IPS DF 6.9 (cell line): ENCODE results near the gene CCDC184.
"Not testable (repeated sequence)": the region's sequence is repeated elsewhere in the genome, so short reads cannot be mapped to it uniquely, and the experiment has no call there.

ENCODE experiments used
- DNase-seq: peaks from one replicate; pipeline ENCODE4 v3.0.0-alpha.2; 2013; ENCODE audit warnings: low read depth, low spot score
- H3K27ac ChIP-seq: one replicate; pipeline ENCODE4 v1.5.1; 2013; ENCODE audit warnings: low read length, control low read depth
- H3K27me3 ChIP-seq: 2 replicates; pipeline ENCODE4 v1.6.1; 2013; ENCODE audit warnings: mild to moderate bottlenecking, low read length; ENCODE audit not compliant: control insufficient read depth, insufficient read depth
- H3K36me3 ChIP-seq: 2 replicates; pipeline ENCODE4 v1.6.1; 2013; ENCODE audit warnings: low read length; ENCODE audit not compliant: control insufficient read depth, insufficient read depth
- H3K4me1 ChIP-seq: 2 replicates; pipeline ENCODE4 v1.6.1; 2013; ENCODE audit warnings: low read length; ENCODE audit not compliant: control insufficient read depth, insufficient read depth
- H3K4me3 ChIP-seq: 2 replicates; pipeline ENCODE4 v1.5.1; 2013; ENCODE audit warnings: mild to moderate bottlenecking, low read length
- H3K9me3 ChIP-seq: 2 replicates; pipeline ENCODE4 v1.6.1; 2013; ENCODE audit warnings: low read length, inconsistent platforms; ENCODE audit not compliant: control insufficient read depth, insufficient read depth
- WGBS: extraction: QIAGEN DNeasy Blood & Tissue Kit; methylation state at CpG from one replicate; pipeline ENCODE4 v1.1.7; 2013; ENCODE audit warnings: mixed read lengths, missing lambda C conversion rate; ENCODE audit not compliant: insufficient read length, insufficient coverage; 5-methylcytosine and 5-hydroxymethylcytosine counted together

The CCDC184 gene

DNA sequence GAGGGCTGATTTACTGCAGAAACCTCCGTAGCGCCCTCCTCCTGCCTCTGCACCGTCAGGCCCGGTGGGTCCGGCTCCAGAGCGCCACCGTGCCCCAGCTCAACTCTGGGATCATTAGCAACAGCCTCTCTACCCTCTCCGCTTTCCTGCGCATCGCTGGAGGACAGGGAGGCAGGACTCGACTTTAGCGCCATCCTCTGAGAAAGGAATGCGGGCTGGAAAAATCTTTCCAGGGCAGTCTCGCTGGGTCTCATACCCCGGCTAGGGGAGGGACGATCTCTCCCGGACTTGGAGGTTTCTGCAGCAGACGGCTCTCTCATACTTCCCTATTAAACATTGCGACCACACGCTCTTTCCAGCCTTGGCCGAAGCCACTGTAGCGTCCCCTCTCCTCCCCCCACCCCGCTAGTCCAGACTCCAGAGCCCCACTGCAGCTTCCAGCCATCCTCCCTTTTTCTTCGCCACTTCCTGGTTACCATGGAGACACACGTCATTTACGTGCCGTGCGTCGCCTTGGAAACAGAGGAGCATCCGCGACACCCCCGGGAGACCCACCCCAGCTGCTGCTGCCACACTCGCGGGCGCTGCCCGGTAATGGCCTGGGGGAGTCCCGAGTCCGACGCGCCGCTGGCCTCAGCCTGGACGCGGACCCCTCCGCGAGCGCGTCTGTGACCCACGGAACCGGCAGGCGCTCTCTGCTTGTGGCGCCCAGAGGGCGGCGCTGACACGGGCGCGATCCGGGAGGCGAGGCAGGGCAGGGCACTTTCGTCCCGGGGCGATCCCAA lies at the start of gene CCDC184:
Gene CCDC184 (plus strand): TSS at position 554 of the 785 bp plus-strand sequence. CDS start 479 bp downstream, outside the sequence.
- no peak within 1 kb of the TSS for H3K27ac ChIP-seq
- H3K36me3 ChIP-seq = no peaks in the 10 kb centered on the region
- H3K9me3 ChIP-seq = no peaks in the 10 kb centered on the region
- peaks cover 9% of the 10 kb centered on the region; the same call in 1 of the 2 replicates for H3K27me3 ChIP-seq
- no CpG with 5 or more reads among the region's 61 CpGs for WGBS
- no peak for DNase-seq
- peaks cover 3% of the 10 kb centered on the region; the same call in 1 of the 2 replicates for H3K4me1 ChIP-seq
- peak within 1 kb of the TSS; percentile 63 for H3K4me3 ChIP-seq

DNA sequence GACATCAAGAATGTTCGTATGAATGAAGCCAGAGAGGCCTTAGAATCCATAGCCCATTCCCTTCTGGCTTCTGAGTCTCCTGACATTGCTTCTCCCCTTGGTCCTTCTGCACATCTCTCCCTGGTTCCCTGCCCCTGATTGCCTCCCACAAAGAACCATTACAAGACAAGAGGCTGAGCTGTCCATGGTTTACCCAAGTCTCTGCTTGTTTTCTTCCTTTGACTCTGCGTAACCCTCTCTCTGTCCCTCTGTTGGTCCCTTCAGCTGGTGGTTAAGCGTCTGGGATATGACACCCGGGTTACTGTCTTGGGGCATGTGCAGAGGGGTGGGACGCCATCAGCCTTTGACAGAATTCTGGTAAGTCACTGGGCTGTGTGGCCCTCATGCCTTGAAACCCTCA lies 48.4 kb upstream of the CCDC184 start:
- WGBS = no CpG with 5 or more reads among the region's 5 CpGs
- no peak overlapping the region for H3K27ac ChIP-seq
- no peaks in the 10 kb centered on the region for H3K4me1 ChIP-seq
- no peak for DNase-seq
- H3K27me3 ChIP-seq = no peaks in the 10 kb centered on the region; the same call in 1 of the 2 replicates
- H3K9me3 ChIP-seq = no peaks in the 10 kb centered on the region
- H3K36me3 ChIP-seq = peaks cover 31% of the 10 kb centered on the region
- no peak overlapping the region for H3K4me3 ChIP-seq

DNA sequence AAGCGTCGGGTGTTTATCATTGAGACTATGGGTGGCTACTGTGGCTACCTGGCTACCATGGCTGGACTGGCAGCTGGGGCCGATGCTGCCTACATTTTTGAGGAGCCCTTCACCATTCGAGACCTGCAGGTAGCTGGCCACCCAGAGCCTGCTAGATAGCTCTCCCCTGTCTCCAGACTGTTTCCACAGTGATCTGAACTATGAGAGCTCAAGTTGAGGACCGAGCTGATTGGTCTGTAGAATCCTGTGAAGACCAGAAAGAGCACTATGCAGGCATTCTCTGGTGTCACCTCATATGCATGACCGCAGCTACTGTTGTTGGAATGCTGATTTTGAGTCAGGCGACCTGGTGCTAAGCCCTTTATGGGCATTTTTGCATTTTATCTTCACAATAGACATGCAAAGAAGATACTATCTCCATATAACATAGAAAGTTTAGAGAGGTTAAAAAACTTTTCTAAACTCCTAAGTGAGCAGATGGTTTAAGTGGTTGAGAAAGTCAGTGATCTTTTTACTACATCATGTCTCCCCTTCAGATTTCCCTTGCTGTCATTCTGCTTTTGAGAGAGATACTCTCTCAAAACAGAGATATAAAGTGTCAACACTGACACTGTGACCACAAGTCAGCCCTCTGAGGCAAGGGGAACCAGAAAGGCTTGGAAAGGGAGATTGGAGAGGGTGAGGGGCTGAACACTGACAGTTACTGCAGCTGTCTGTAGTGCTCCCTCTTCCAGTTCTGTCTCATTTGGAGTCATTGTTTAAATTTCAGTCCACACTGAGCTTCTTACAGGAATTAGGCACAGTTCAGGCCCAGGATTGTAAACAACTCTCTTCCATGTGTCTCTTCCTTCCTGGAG lies 40.4 kb upstream of the CCDC184 start:
- Histone ChIP-seq H3K36me3 (peaks cover 12% of the 10 kb centered on the region; the same call in 1 of the 2 replicates), H3K9me3 (no peaks in the 10 kb centered on the region), H3K27ac (peak overlapping the region; percentile 93), H3K4me1 (peaks cover 4% of the 10 kb centered on the region), H3K4me3 (no peak overlapping the region), H3K27me3 (no peaks in the 10 kb centered on the region)
- no CpG with 5 or more reads among the region's 7 CpGs for WGBS
- DNase-seq = peak; percentile 68

DNA sequence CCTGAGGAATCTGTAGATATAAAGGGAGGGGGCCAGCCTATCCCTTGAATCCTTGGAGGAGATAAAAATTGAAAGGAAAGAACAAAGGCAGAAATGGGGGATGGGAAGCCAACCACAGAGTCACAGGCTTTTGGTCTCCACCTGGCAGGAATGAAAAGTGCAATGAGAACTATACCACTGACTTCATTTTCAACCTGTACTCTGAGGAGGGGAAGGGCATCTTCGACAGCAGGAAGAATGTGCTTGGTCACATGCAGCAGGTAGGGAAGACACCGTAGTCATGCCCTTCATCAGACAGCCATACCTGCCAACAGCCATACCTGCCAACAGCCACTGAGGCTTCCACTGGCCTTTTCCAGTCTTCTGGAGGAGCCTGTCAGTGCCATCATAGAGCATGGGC lies 39.5 kb upstream of the CCDC184 start:
- Histone ChIP-seq H3K9me3 (no peaks in the 10 kb centered on the region), H3K4me3 (no peak overlapping the region), H3K27me3 (no peaks in the 10 kb centered on the region), H3K4me1 (peaks cover 4% of the 10 kb centered on the region), H3K27ac (no peak overlapping the region), H3K36me3 (peaks cover 12% of the 10 kb centered on the region; the same call in 1 of the 2 replicates)
- DNase-seq = no peak
- no CpG with 5 or more reads among the region's 2 CpGs for WGBS

DNA sequence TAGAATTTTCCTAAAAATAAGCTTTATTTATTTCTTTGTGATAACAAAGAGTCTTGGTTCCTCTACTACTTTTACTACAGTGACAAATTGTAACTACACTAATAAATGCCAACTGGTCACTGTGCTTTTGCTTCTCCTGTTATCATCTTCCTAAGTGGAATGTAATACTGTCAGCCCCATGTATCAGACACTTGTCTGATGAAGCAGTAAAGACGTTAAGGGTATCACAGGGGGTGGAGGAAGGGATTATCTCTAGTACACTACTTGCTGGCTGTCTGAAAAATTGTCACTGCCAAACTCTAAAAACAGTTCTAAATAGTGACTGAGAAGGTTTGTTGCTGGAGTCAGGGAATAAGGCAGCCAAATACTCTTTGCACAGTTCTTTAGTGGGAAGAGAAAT lies 37.5 kb upstream of the CCDC184 start:
- no peaks in the 10 kb centered on the region for H3K9me3 ChIP-seq
- H3K27ac ChIP-seq = no peak overlapping the region
- peaks cover 6% of the 10 kb centered on the region; the same call in 1 of the 2 replicates for H3K36me3 ChIP-seq
- no peak overlapping the region for H3K4me3 ChIP-seq
- H3K4me1 ChIP-seq = peaks cover 4% of the 10 kb centered on the region
- no CpG with 5 or more reads among the region's 1 CpG for WGBS
- no peaks in the 10 kb centered on the region for H3K27me3 ChIP-seq
- no peak for DNase-seq

DNA sequence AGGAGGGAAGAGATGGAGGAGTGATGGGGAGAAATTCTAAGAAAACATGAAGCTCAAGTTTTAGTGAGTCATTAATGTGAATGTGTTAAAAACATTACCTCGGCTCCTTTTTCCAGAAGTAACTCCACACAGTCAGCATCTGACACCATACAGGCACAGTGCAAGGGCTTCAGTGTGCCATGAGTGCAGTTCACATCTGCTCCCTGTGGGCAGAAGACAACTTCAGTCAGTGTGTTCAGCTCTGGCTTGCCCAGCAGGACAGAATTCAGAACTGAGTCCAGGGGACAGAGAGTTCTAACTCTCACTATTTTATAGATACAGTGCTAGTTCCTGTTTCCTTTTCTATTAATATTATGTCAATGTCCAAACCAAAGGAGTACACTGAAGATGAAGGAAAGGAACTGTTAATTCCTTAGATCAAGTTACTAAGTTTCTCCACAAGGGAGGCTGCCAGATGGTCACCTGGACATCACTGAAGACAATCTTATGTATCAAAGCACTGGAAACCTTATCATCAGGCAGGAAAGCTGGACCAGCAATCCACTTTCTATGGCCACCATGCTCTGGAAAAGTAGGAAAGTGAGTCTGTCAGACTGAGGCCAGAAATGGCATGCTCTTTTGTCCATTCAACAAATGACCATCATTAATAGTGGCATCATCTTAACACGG lies 32.2 kb upstream of the CCDC184 start:
- Histone ChIP-seq H3K9me3 (no peaks in the 10 kb centered on the region), H3K4me1 (no peaks in the 10 kb centered on the region), H3K4me3 (no peak overlapping the region), H3K36me3 (no peaks in the 10 kb centered on the region), H3K27ac (no peak overlapping the region), H3K27me3 (no peaks in the 10 kb centered on the region)
- WGBS = no CpG with 5 or more reads among the region's 2 CpGs
- DNase-seq = no peak

DNA sequence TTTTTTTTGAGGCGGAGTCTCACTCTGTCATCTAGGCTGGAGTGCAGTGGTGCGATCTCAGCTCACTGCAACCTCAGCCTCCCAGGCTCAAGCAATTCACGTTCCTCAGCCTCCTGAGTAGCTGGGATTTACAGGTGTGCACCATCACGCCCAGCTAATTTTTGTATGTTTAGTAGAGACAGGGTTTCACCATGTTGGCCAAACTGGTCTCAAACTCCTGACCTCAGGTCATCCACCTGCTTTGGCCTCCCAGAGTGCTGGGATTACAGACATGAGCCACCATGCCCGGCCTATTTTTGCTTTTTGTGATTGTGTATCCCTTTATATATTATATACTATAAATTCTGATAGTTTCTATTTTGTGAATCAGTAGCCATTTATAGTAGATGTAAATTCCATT lies 27.7 kb upstream of the CCDC184 start:
- not testable (repeated sequence) for DNase-seq, H3K36me3 ChIP-seq, H3K4me3 ChIP-seq, H3K27ac ChIP-seq, H3K4me1 ChIP-seq, H3K27me3 ChIP-seq, H3K9me3 ChIP-seq
- no CpG with 5 or more reads among the region's 5 CpGs for WGBS

DNA sequence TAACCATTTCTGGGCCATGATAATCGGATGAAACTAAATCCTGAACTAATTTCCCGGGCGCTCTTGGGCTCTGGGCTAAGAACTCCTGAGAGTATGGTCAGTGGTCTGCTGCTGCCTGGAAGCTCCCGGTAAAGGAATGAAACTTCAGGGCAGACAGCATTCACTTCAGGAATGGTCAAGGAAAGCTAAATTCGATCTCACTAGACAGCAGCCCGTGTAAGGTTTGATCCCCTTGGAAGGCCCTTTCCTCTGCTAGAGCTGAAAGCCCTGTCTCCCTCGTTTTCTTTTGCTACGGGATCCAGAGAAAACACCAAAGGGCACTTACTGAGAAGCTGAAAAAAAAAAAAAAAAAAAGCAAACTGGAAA lies 26.8 kb upstream of the CCDC184 start:
- DNase-seq = no peak
- Histone ChIP-seq H3K4me3 (peak overlapping the region; percentile 69; the same call in 1 of the 2 replicates), H3K27ac (no peak overlapping the region), H3K4me1 (peaks cover 3% of the 10 kb centered on the region; the same call in 1 of the 2 replicates), H3K27me3 (no peaks in the 10 kb centered on the region), H3K36me3 (no peaks in the 10 kb centered on the region), H3K9me3 (no peaks in the 10 kb centered on the region)
- WGBS = no CpG with 5 or more reads among the region's 8 CpGs

DNA sequence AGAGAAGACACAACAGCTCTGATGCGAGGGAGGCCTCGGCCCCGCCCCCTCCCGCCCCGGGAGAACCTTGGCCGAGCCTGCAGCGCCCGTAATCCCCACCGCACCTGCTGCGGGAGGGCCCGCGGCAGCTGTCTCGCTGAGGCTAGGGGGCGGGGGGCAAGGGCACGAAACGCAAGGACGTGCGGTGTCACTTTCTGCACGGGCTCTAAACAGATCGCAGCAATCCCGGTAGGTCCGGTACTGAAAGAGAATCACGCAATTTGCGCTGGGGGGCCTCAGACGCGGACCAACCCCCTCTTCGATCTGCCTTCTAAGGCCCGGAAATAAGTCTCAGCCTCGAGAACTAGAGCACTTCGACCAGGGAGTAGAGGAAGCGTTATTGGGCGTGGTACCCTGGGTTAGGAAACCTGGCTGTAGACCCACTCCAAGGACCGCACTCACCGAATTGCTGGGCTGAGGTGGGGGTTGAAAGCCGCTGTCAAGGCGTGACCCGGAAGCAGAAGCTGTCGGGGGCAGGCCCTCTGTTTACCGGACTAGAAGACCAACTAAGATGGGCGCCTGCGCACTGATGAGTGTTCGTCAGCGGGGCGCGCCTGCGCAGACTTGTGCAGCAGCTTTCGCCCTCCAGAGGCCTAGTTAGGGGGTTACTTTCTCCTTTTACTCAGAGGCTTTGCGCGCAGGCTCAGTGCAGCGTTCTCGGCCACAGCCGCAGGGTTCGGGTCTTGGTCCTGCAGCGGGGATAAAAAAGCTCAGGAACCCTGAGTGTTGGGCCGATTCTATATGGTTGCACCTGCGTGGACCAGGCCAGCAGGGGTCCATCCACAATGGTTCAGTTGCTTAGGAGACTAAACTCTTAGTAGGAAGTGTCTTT lies 26.2 kb upstream of the CCDC184 start, which contains the start of gene ASB8:
Gene ASB8 (minus strand): TSS at position 498 of the 871 bp plus-strand sequence. CDS start 4,019 bp downstream, outside the sequence.
- H3K27ac ChIP-seq = no peak within 1 kb of the TSS
- peak; percentile 99 for DNase-seq
- no CpG with 5 or more reads among the region's 56 CpGs for WGBS
- no peaks in the 10 kb centered on the region for H3K27me3 ChIP-seq
- H3K4me3 ChIP-seq = peak within 1 kb of the TSS; percentile 69
- H3K36me3 ChIP-seq = no peaks in the 10 kb centered on the region
- H3K4me1 ChIP-seq = peaks cover 3% of the 10 kb centered on the region; the same call in 1 of the 2 replicates
- H3K9me3 ChIP-seq = no peaks in the 10 kb centered on the region
